Measurements from ENCODE around the gene H3-3A. TPM values are rescaled to one million over a fixed set of nuclear protein-coding genes. Genes with fewer than 3 reads are reported as not detected.

The H3-3A gene
- total RNA-seq, 4 donors from 2014 or later, result 261 to 572 (median 348) TPM

GRCh38 chr1:226119169-226119568 is 56.7 kb downstream of the H3-3A start:
- Histone ChIP-seq H3K9me3 (no peaks in the 10 kb centered on the region), H3K27ac (no peak overlapping the region), H3K4me3 (no peak overlapping the region), H3K36me3 (no peaks in the 10 kb centered on the region), H3K4me1 (no peaks in the 10 kb centered on the region), H3K27me3 (no peaks in the 10 kb centered on the region)
- DNase-seq, result no peak
- no peak for TF ChIP-seq POLR2A (IDR thresholded peaks at IDR 0.05)
- no peak for TF ChIP-seq CTCF (IDR thresholded peaks at IDR 0.05)
- intact Hi-C loops (cut with DNase I; ENCODE audit: low total_unique reads), result no loop called here

- H3K27ac ChIP-seq, result no peak overlapping the region
- H3K27me3 ChIP-seq, result no peaks in the 10 kb centered on the region
- no peak for TF ChIP-seq CTCF (IDR thresholded peaks at IDR 0.05)
- no peak for TF ChIP-seq POLR2A (IDR thresholded peaks at IDR 0.05)
- DNase-seq, result no peak
- H3K9me3 ChIP-seq, result no peaks in the 10 kb centered on the region
- no peaks in the 10 kb centered on the region for H3K4me1 ChIP-seq
- H3K36me3 ChIP-seq, result no peaks in the 10 kb centered on the region
- no peak overlapping the region for H3K4me3 ChIP-seq
- intact Hi-C loops (cut with DNase I; ENCODE audit: low total_unique reads), result loop anchor here (5.0 kb wide), 1 partner anchor 53 kb away; no protein-coding TSS in a partner anchor
Observed at GRCh38 chr1:226120398-226120797, 57.9 kb downstream of the H3-3A start.

GRCh38 chr1:226121049-226121586 is 58.6 kb downstream of the H3-3A start:
- TF ChIP-seq CTCF (IDR thresholded peaks at IDR 0.05) (no peak), POLR2A (IDR thresholded peaks at IDR 0.05) (no peak)
- Histone ChIP-seq H3K4me3 (peak overlapping the region in 1 of 2 donors; percentile 67), H3K27me3 (no peaks in the 10 kb centered on the region), H3K9me3 (no peaks in the 10 kb centered on the region), H3K36me3 (no peaks in the 10 kb centered on the region), H3K27ac (peak overlapping the region; percentile 38 to 52), H3K4me1 (no peaks in the 10 kb centered on the region)
- DNase-seq, result no peak
- intact Hi-C loops (cut with DNase I; ENCODE audit: low total_unique reads), result loop anchor here (5.0 kb wide), 1 partner anchor 54 kb away; no protein-coding TSS in a partner anchor

Other genes with a start within 250 kb of the H3-3A start
- 100 to 1,000 TPM in 1 of 4 donors, 10 to 100 TPM in 3; 11.2 to 125 (median 63.8) TPM for gene TMEM63A, start 180.3 kb upstream of the H3-3A start, total RNA-seq
- 1 to 10 TPM in 2 of 4 donors, not detected in 2; 1.1 to 3.5 TPM for gene LEFTY1, start 173.6 kb upstream of the H3-3A start, total RNA-seq
- gene PYCR2, start 138.5 kb upstream of the H3-3A start, total RNA-seq, result 10 to 100 TPM; 19.5 to 66.4 (median 38.8) TPM
- 10 to 100 TPM in 3 of 4 donors, 1 to 10 TPM in 1; 6.1 to 41.6 (median 29.5) TPM for gene LEFTY2, start 121.5 kb upstream of the H3-3A start, total RNA-seq
- gene SDE2, start 63.4 kb upstream of the H3-3A start, total RNA-seq, result 10 to 100 TPM; 12.3 to 41.7 (median 17.2) TPM
- 10 to 100 TPM; 33.5 to 95.8 (median 46.8) TPM for gene ACBD3, start 124.0 kb downstream of the H3-3A start, total RNA-seq
- not detected for gene MIXL1, start 160.9 kb downstream of the H3-3A start, total RNA-seq
- gene LIN9, start 246.4 kb downstream of the H3-3A start, total RNA-seq, result 10 to 100 TPM in 1 of 4 donors, 1 to 10 TPM in 2, under 1 TPM in 1; 0.59 to 15.1 (median 3.9) TPM

Measured in uterus (tissue), 4 donors.